GM18951 (cell line): ENCODE measurements around the gene GALNT3.

Source experiments
- POLR2A ChIP-seq: IDR thresholded peaks from 4 replicates; pipeline ENCODE4 v1.6.1; 2011; ENCODE audit warnings: mild to moderate bottlenecking; ENCODE audit not compliant: insufficient read length, insufficient read depth; ENCODE audit errors: extremely low read depth
- in situ Hi-C: fragments of 300-500 bp; cut with MboI; formaldehyde crosslinking; loops from one replicate; pipeline ENCODE4 v1.12.0; 2022; ENCODE audit warnings: low sequenced_read_pairs, mixed read lengths, inconsistent platforms; ENCODE audit not compliant: unreplicated experiment

The GALNT3 gene

GRCh38 chr2:165697748-165698443 lies 96.2 kb downstream of the GALNT3 start:
- in situ Hi-C loops = no loop called here
- TF ChIP-seq POLR2A = no peak
